Measurements from ENCODE around the gene NRCAM. TPM values are rescaled to one million over a fixed set of nuclear protein-coding genes. Genes with fewer than 3 reads are reported as not detected.

Gene NRCAM
- total RNA-seq, 1 donor = 1.3 TPM

DNA sequence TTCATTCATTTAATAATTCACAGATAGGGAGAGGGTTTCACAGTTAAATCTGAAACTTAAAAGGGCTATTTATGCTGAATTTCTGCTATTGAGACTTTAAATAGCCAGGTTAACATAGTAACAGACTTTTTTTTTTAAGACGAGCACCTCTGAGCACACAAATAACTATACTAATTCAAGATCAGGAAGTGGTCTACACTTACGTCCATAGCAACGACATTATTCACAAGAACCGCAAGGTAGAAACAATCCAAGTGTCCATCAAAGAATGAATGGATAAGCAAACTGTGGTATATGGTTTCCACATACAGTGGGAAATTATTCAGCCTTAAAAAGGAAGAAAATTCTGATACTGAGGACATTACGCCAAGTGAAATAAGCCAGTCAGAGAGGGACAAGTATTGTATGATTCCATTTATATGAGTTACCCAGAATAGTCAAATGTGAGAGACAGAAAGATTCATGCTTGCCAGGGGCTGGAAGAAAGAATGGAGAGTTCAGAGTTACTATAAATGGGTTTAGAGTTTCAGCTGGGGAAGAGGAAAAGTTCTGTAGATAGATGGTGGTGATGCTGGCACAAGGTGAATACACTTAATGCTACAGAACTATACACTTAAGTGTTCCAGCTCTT lies 185.7 kb downstream of the NRCAM start:
- TF ChIP-seq, protein P1, sequence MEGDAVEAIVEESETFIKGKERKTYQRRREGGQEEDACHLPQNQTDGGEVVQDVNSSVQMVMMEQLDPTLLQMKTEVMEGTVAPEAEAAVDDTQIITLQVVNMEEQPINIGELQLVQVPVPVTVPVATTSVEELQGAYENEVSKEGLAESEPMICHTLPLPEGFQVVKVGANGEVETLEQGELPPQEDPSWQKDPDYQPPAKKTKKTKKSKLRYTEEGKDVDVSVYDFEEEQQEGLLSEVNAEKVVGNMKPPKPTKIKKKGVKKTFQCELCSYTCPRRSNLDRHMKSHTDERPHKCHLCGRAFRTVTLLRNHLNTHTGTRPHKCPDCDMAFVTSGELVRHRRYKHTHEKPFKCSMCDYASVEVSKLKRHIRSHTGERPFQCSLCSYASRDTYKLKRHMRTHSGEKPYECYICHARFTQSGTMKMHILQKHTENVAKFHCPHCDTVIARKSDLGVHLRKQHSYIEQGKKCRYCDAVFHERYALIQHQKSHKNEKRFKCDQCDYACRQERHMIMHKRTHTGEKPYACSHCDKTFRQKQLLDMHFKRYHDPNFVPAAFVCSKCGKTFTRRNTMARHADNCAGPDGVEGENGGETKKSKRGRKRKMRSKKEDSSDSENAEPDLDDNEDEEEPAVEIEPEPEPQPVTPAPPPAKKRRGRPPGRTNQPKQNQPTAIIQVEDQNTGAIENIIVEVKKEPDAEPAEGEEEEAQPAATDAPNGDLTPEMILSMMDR (IDR thresholded peaks at IDR 0.05; ENCODE audit: insufficient read depth, low read depth, low read length) = no peak
- no peak overlapping the region for H3K4me3 ChIP-seq (ENCODE audit: low read depth, low read length)
- no peak for DNase-seq (ENCODE audit: low read depth)

- DNase-seq (ENCODE audit: low read depth) = no peak
- TF ChIP-seq, protein P1 (IDR thresholded peaks at IDR 0.05; ENCODE audit: insufficient read depth, low read depth, low read length) = no peak
- no peak overlapping the region for H3K4me3 ChIP-seq (ENCODE audit: low read depth, low read length)
These were observed 187.9 kb downstream of the NRCAM start for GRCh38 chr7:108268200-108268820.

- TF ChIP-seq, protein P1 (IDR thresholded peaks at IDR 0.05; ENCODE audit: insufficient read depth, low read depth, low read length) = no peak
- no peak for DNase-seq (ENCODE audit: low read depth)
- no peak overlapping the region for H3K4me3 ChIP-seq (ENCODE audit: low read depth, low read length)
These were observed 188.6 kb downstream of the NRCAM start for GRCh38 chr7:108267615-108268014.

DNA sequence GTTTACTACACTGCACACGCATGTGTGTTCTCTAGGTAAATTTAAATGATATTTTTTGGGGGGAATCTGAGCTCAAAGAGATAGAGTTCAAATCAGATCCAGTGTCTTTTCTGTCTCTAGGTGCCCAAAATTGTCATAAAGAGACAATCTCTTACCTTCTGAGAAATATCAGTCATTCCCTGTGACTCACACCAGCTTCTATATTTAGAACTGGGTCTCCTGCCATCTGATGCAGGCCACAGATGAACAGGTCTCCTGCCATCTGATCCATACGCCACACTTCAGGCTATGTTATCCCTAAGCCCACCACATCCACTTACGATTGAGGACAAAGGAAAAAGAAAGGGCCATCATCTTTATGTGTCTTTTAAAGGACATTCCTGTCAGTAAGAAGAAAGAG lies 189.7 kb downstream of the NRCAM start:
- no peak for DNase-seq (ENCODE audit: low read depth)
- TF ChIP-seq, protein P1 (IDR thresholded peaks at IDR 0.05; ENCODE audit: insufficient read depth, low read depth, low read length) = no peak

GRCh38 chr7:108266035-108266434 lies 190.2 kb downstream of the NRCAM start:
- TF ChIP-seq, protein P1 (IDR thresholded peaks at IDR 0.05; ENCODE audit: insufficient read depth, low read depth, low read length) = no peak
- no peak for DNase-seq (ENCODE audit: low read depth)

More for the DNA sequence above, 189.7 kb downstream of the NRCAM start:
- H3K4me3 ChIP-seq (ENCODE audit: low read depth, low read length) = no peak overlapping the region

GRCh38 chr7:108265007-108265406 lies 191.2 kb downstream of the NRCAM start:
- DNase-seq (ENCODE audit: low read depth) = no peak
- TF ChIP-seq, protein P1 (IDR thresholded peaks at IDR 0.05; ENCODE audit: insufficient read depth, low read depth, low read length) = no peak
- H3K4me3 ChIP-seq (ENCODE audit: low read depth, low read length) = no peak overlapping the region

More at GRCh38 chr7:108266035-108266434, 190.2 kb downstream of the NRCAM start:
- H3K4me3 ChIP-seq (ENCODE audit: low read depth, low read length) = no peak overlapping the region
